ENCODE results near the gene FDXACB1.

FDXACB1 gene

GRCh38 chr11:111878849-111879636 is at the start of gene FDXACB1, which contains the start of gene CFAP68:
FDXACB1 (minus strand) TSS chr11:111879165; CDS start chr11:111879132, 33 bp downstream.
CFAP68 (plus strand) TSS chr11:111879541; CDS start chr11:111879561, 20 bp downstream.
- peak; percentile 94 for DNase-seq (ENCODE audit: low read depth)

GRCh38 chr11:111926505-111927391 is 47.8 kb upstream of the FDXACB1 start:
- DNase-seq (ENCODE audit: low read depth): peak; percentile 92

GRCh38 chr11:111925953-111926352 is 47.0 kb upstream of the FDXACB1 start:
- DNase-seq (ENCODE audit: low read depth): no peak

- no peak for DNase-seq (ENCODE audit: low read depth)
These were observed 45.0 kb upstream of the FDXACB1 start for GRCh38 chr11:111923951-111924350.

- no peak for DNase-seq (ENCODE audit: low read depth)
These were observed 44.4 kb upstream of the FDXACB1 start for GRCh38 chr11:111923351-111923788.

GRCh38 chr11:111922803-111923202 is 43.8 kb upstream of the FDXACB1 start:
- DNase-seq (ENCODE audit: low read depth): peak; percentile 69

DNA sequence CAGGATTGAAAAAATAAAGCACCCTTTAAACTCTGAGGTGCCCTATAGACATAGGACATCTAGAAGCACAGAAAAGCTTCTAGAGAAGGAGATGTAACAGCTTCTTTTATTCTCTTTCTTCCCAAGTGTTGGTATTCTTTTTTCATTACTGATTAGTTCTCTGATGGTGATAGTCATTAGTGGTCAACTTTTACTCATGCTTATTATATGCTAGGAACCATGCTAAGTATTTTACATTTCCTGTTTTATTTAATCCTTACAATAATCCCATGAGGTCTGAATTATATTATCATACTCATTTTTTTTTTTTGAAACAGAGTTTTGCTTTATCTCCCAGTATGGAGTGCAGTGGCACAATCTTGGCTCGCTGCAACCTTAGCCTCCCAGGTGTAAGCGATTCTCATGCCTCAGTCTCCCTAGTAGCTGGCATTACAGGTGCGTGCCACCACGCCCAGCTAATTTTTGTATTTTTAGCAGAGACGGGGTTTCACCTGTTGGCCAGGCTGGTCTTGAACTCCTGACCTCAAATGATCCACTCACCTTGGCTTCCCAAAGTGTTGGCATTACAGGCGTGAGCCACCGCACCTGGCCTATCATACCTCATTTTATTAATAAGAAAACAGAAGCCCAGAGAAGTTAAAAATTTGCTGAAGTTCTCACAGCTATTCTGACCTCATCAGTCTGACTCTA is 42.7 kb upstream of the FDXACB1 start:
- no peak for DNase-seq (ENCODE audit: low read depth)

DNA sequence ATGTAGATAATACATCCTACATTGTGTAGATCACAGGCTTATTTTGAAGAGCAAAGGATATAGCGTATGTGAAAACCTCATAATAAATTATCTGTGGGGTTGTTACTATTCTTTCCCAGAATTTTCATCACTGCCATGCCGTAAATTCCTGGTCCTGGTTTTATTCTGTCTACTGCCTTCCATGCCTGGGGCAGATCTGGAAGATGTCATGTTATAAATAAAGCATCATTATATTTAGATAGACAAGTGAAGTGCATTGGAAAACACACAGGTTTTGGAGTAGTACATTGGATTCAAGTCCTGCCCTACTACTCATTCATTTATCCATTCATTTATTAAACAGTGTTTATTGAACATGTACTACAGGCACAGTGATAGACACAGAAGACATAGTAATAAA is 41.9 kb upstream of the FDXACB1 start:
- no peak for DNase-seq (ENCODE audit: low read depth)

- DNase-seq (ENCODE audit: low read depth): no peak
These were observed 39.7 kb upstream of the FDXACB1 start, which contains the start of gene C11orf52 for GRCh38 chr11:111918390-111919256. C11orf52 (plus strand) TSS chr11:111918913; CDS start chr11:111918973, 60 bp downstream.

- no peak for DNase-seq (ENCODE audit: low read depth)
These were observed 38.8 kb upstream of the FDXACB1 start for GRCh38 chr11:111917788-111918187.

DNA sequence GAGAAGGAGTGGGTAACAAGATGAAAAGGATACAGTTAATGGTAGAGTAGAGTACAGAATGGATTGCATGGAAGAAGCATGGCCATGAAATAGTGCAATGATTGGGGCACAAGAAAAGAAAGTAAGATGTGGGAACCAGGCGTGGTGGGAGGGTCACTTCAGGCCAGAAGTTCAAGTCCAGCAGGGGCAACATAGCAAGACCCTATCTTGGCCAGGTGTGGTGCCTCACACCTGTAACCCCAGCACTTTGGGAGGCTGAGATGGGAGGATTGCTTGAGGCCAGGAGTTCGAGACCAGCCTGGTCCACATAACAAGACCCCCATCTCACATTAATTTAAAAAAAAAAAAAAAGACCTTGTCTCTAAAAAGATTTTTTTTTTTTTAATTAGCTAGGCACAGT is 38.3 kb upstream of the FDXACB1 start:
- DNase-seq (ENCODE audit: low read depth): no peak

GRCh38 chr11:111916768-111917167 is 37.8 kb upstream of the FDXACB1 start:
- no peak for DNase-seq (ENCODE audit: low read depth)

DNA sequence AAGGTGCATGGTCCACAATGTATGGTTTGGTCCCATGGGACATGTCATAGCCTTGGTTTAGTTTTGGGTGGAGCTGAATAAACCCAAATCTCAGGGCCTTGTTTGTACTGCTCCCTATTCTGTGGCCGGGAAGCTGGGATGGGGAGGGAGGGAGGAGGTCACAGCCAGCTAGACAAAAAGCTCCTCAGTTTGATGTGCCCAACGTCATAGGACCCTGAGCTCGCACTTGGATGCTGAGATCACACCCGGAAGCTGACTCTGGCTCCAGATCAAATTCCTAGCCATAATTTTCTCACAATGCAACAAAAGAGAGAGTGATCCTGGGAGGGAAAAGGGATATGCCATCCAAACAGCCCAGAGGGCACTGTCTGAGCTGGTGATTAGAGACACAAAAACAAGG is 35.0 kb upstream of the FDXACB1 start:
- DNase-seq (ENCODE audit: low read depth): peak; percentile 71

DNA sequence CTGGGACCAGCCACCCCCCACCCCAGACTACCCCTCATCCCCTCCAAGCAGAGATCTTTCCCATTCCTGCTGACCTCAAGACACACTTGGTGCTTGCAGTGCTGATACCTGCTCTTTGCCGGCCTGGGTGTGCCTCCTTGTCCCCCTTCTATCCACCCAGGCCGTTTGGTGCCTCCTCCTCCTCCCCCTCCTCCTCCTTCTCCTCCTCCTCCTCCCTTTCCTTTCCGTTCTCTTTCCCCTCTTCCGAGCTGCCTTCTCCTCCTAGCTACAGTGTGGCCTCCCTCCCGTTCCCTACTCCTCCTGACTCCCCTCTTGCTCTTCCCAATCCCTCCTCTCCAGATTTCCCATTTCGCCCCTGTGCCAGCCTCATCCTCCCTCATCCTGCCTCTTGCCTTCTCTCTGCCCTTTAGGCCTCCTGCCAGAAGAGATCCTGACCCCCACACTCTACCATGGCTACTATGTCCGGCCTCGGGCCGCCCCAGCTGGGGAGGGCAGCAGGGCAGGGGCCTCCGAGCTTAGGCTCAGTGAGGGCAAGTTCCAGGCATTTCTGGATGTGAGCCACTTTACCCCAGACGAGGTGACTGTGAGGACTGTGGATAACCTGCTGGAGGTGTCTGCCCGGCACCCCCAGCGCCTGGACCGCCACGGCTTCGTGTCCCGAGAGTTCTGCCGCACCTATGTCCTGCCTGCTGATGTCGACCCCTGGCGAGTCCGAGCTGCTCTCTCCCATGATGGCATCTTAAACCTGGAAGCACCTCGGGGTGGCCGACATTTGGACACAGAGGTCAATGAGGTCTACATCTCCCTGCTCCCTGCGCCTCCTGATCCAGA is 34.3 kb upstream of the FDXACB1 start:
- no peak for DNase-seq (ENCODE audit: low read depth)

- no peak for DNase-seq (ENCODE audit: low read depth)
These were observed 33.6 kb upstream of the FDXACB1 start, which contains the start of gene HSPB2 for GRCh38 chr11:111912535-111912934. HSPB2 (plus strand) TSS chr11:111912734; CDS start chr11:111912830, 96 bp downstream.

DNA sequence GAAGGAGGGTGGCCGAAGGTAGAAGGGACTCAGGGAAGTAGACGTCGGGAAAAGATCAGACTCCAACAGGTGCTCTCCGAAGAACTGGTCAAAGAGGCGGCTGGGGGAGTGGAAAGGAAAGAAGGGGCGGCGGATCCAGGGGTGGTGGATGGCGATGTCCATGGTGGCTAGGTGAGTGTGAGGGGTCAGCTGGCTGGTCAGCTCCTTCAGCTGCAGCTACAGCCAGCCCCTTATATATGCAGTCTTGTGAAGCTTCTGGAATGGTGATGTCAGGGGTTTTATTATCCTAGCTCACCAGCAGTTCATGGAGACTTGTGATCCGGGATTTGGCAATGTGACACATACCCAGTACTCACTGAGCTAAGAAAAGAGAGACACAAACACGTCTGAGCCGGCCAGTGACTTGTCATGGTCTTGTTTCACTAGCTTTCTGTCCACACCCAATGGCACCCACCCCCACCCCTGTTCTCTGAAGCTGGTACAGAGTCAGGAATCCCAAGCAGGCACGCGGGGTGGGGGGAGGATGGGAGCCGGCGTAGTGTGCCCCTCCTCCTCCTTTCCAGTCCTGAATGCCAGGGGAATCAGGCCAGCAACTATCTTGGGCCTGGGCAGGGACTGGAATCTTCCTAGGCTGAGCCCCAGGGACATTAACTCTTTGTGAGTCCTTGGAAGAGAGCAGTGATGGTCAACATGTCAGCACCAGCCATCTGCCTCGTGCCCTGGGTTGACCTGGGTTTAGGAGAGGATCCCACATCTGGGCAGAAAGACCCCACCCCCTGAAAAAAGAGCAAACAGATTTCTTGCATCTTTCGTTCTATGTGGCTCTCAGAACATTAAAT is 32.8 kb upstream of the FDXACB1 start, which contains the start of gene CRYAB:
Gene CRYAB, minus strand, starts transcription at position 208 of the 839 bp plus-strand sequence. Its CDS starts 46 bp downstream, at position 162.
- DNase-seq (ENCODE audit: low read depth): peak; percentile 96

- no peak for DNase-seq (ENCODE audit: low read depth)
These were observed 32.0 kb upstream of the FDXACB1 start for GRCh38 chr11:111910676-111911562.

DNA sequence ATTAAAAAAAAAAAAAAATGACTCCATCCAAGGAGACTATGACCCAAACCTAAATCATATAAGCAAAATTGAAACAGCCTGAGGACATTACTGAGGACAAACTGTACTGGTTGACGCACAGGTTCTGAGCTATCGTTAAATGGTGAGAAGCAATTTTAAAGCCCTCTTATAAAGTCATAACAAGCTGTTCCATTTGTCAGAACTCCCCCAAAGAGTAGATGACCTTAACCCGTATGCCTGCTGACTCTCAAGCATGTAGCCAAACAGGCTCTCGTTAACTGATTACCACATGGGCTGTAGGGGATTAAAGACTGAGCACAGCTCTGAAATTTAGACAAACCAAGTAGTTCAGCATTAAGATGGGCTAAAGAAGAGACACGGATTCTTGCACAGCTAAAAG is 30.4 kb upstream of the FDXACB1 start:
- DNase-seq (ENCODE audit: low read depth): no peak

Data from GM04504 (cell line).